H1 (cell line): ENCODE data around the gene ADAMTS3. TPM values are rescaled to one million over a fixed set of nuclear protein-coding genes. Genes with fewer than 3 reads are reported as not detected.

Experiments
- CTCF ChIA-PET: fragments of 300-600 bp; sonication (Branson Sonifier 250); formaldehyde crosslinking; loops from one replicate; lab custom pipeline; 2021; ENCODE audit not compliant: partially characterized antibody; lab: Charles Lee
- POLR2A ChIA-PET: fragments of 300-600 bp; sonication (Branson Sonifier 250); formaldehyde crosslinking; loops from one replicate; lab custom pipeline; 2021; ENCODE audit warnings: inconsistent platforms; ENCODE audit not compliant: partially characterized antibody; lab: Charles Lee
- DNase-seq, 2 experiments: peaks; one replicate each; pipeline versions ENCODE4 v3.0.0 to v3.0.0-alpha.2; 2010 to 2022; ENCODE audit warnings: low spot score in 2 of 2, low read depth in 1 of 2, mixed read lengths in 1 of 2
- FAIRE-seq: peaks from 2 replicates; lab custom pipeline; 2011; peaks lifted over from hg19 to GRCh38; lab: Jason Lieb, UNC
- H2AFZ ChIP-seq: 2 replicates; pipeline ENCODE4 v1.8.1; 2012; ENCODE audit warnings: low read length, inconsistent platforms
- H2AK5ac ChIP-seq: 2 replicates; pipeline ENCODE4 v1.6.1; 2013; ENCODE audit warnings: low read depth, low read length
- H2BK120ac ChIP-seq: replicated peaks from 2 replicates; pipeline ENCODE3; 2013; ENCODE audit warnings: low read depth, low read length, inconsistent platforms
- H2BK12ac ChIP-seq: 2 replicates; pipeline ENCODE4 v1.6.1; 2013; ENCODE audit warnings: low read depth, low read length
- H2BK15ac ChIP-seq: 2 replicates; pipeline ENCODE4 v1.6.1; 2013; ENCODE audit warnings: low read length
- H2BK20ac ChIP-seq: 2 replicates; pipeline ENCODE4 v1.6.1; 2013; ENCODE audit warnings: low read length
- H2BK5ac ChIP-seq: 2 replicates; pipeline ENCODE4 v1.6.1; 2013; ENCODE audit warnings: low read depth, low read length
- H3K14ac ChIP-seq: 2 replicates; pipeline ENCODE4 v1.6.1; 2013; ENCODE audit warnings: inconsistent platforms; ENCODE audit not compliant: insufficient read length
- H3K18ac ChIP-seq: 2 replicates; pipeline ENCODE4 v1.6.1; 2013; ENCODE audit warnings: low read length; ENCODE audit errors: extremely low read depth
- H3K23ac ChIP-seq: 2 replicates; pipeline ENCODE4 v1.6.1; 2013; ENCODE audit warnings: inconsistent platforms; ENCODE audit not compliant: insufficient read length
- H3K23me2 ChIP-seq: 2 replicates; pipeline ENCODE4 v1.6.1; 2013; ENCODE audit warnings: low read depth, low read length
- H3K27ac ChIP-seq: 2 replicates; pipeline ENCODE4 v1.6.1; 2011; ENCODE audit warnings: low read depth, low read length, inconsistent platforms
- H3K27me3 ChIP-seq, 4 experiments: replicated peaks in 1 of 4; 1 replicate in 1 of 4; 2 replicates in 3 of 4; pipeline versions ENCODE4 v1.6.1 to v1.8.1; 2011 to 2013; ENCODE audit warnings: low read length in 3 of 4, mild to moderate bottlenecking in 3 of 4, inconsistent platforms in 2 of 4, mixed read lengths in 2 of 4, moderate library complexity in 1 of 4; ENCODE audit not compliant: control insufficient read depth in 3 of 4, insufficient read depth in 3 of 4; ENCODE audit errors: extremely low read depth in 1 of 4
- H3K36me3 ChIP-seq, 4 experiments: 2 replicates each; pipeline versions ENCODE4 v1.6.1 to v1.8.1; 2011 to 2013; ENCODE audit warnings: mild to moderate bottlenecking in 4 of 4, low read length in 3 of 4, moderate library complexity in 2 of 4, control low read depth in 1 of 4, inconsistent platforms in 1 of 4; ENCODE audit not compliant: insufficient read depth in 4 of 4, control insufficient read depth in 2 of 4
- H3K4ac ChIP-seq: replicated peaks from 2 replicates; pipeline ENCODE3; 2013; ENCODE audit warnings: low read length, low read depth, mixed read lengths, inconsistent platforms; ENCODE audit not compliant: insufficient read length
- H3K4me1 ChIP-seq, 4 experiments: replicated peaks in 1 of 4; 1 replicate in 1 of 4; 2 replicates in 3 of 4; pipeline versions ENCODE4 v1.6.1 to v1.8.1; 2011 to 2013; ENCODE audit warnings: low read length in 3 of 4, inconsistent platforms in 2 of 4, mixed read lengths in 1 of 4; ENCODE audit not compliant: insufficient read depth in 4 of 4, control insufficient read depth in 3 of 4
- H3K4me2 ChIP-seq, 2 experiments: 2 replicates each; pipeline versions ENCODE4 v1.6.1 to v1.8.1; 2011 to 2013; ENCODE audit warnings: low read depth in 2 of 2, low read length in 2 of 2, control low read depth in 1 of 2, inconsistent platforms in 1 of 2, mild to moderate bottlenecking in 1 of 2; ENCODE audit not compliant: insufficient read depth in 1 of 2
- H3K4me3 ChIP-seq, 4 experiments: fragments of 200-600, 300-600 bp in 1 of 4; sonication (generic), shearing (Covaris generic), sonication (Bioruptor Twin) in 1 of 4; 2 replicates each; pipeline versions ENCODE4 v1.5.1 to v1.8.1; 2011 to 2016; ENCODE audit warnings: low read length in 4 of 4, low read depth in 3 of 4, control low read depth in 2 of 4, inconsistent platforms in 2 of 4, mild to moderate bottlenecking in 2 of 4, mixed read lengths in 1 of 4, moderate library complexity in 1 of 4; ENCODE audit not compliant: insufficient read depth in 2 of 4; ENCODE audit errors: extremely low read depth in 1 of 4
- H3K56ac ChIP-seq: replicated peaks from 2 replicates; pipeline ENCODE3; 2013; ENCODE audit warnings: low read depth, mild to moderate bottlenecking, mixed read lengths, low read length, inconsistent platforms; ENCODE audit not compliant: insufficient read length
- H3K79me1 ChIP-seq: 2 replicates; pipeline ENCODE4 v1.6.1; 2013; ENCODE audit warnings: low read depth, low read length, control low read depth
- H3K79me2 ChIP-seq, 2 experiments: 2 replicates each; pipeline versions ENCODE4 v1.6.1 to v1.8.1; 2012 to 2013; ENCODE audit warnings: low read length in 2 of 2, mild to moderate bottlenecking in 2 of 2, inconsistent platforms in 1 of 2; ENCODE audit not compliant: insufficient read depth in 2 of 2, control insufficient read depth in 1 of 2
- H3K9ac ChIP-seq, 4 experiments: replicated peaks in 1 of 4; 1 replicate in 1 of 4; 2 replicates in 3 of 4; pipeline versions ENCODE4 v1.6.1 to v1.8.1; 2011 to 2013; ENCODE audit warnings: low read depth in 3 of 4, low read length in 3 of 4, control low read depth in 2 of 4, mild to moderate bottlenecking in 2 of 4, moderate library complexity in 2 of 4, inconsistent platforms in 1 of 4; ENCODE audit errors: extremely low read depth in 1 of 4
- H3K9me3 ChIP-seq, 2 experiments: 2 replicates each; pipeline versions ENCODE4 v1.6.1 to v1.8.1; 2012 to 2013; ENCODE audit warnings: mild to moderate bottlenecking in 2 of 2, moderate library complexity in 2 of 2, control low read depth in 1 of 2, inconsistent platforms in 1 of 2, low read depth in 1 of 2, low read length in 1 of 2, mixed read lengths in 1 of 2; ENCODE audit not compliant: insufficient read depth in 2 of 2
- H4K20me1 ChIP-seq, 2 experiments: replicated peaks in 1 of 2; 2 replicates each; pipeline versions ENCODE3 to v1.8.1; 2011 to 2013; ENCODE audit warnings: inconsistent platforms in 2 of 2, low read length in 2 of 2, mild to moderate bottlenecking in 1 of 2; ENCODE audit not compliant: insufficient read depth in 2 of 2, control insufficient read depth in 1 of 2
- H4K5ac ChIP-seq: 2 replicates; pipeline ENCODE4 v1.6.1; 2013; ENCODE audit warnings: low read length, low read depth, mixed read lengths, inconsistent platforms; ENCODE audit not compliant: insufficient read length
- H4K8ac ChIP-seq: 2 replicates; pipeline ENCODE4 v1.8.0; 2013; ENCODE audit warnings: mild to moderate bottlenecking, moderate library complexity, low read length, inconsistent platforms; ENCODE audit not compliant: insufficient read depth; ENCODE audit errors: extremely low read depth
- H4K91ac ChIP-seq: replicated peaks from 2 replicates; pipeline ENCODE3; 2013; ENCODE audit warnings: low read length, mixed read lengths, inconsistent platforms; ENCODE audit not compliant: insufficient read length
- POU5F1 ChIP-seq: IDR thresholded peaks from 2 replicates; pipeline ENCODE4 v1.6.1; 2011; ENCODE audit warnings: low read depth, mild to moderate bottlenecking, low read length, moderate library complexity
- RAD21 ChIP-seq, 2 experiments: IDR thresholded peaks in 1 of 2; conservative IDR thresholded peaks in 1 of 2; 2 replicates each; pipeline ENCODE4 v1.6.1; 2011; ENCODE audit warnings: low read depth in 2 of 2, low read length in 2 of 2, improper control_type of control experiment in 1 of 2, inconsistent platforms in 1 of 2, mild to moderate bottlenecking in 1 of 2, moderate library complexity in 1 of 2
- SP2 ChIP-seq: IDR thresholded peaks from 2 replicates; pipeline ENCODE4 v1.6.1; 2012; ENCODE audit warnings: mild to moderate bottlenecking, low read length, inconsistent platforms
- TAF7 ChIP-seq: optimal IDR thresholded peaks from 2 replicates; pipeline ENCODE3; 2011; ENCODE audit warnings: low read depth, mild to moderate bottlenecking, inconsistent platforms, low read length, moderate library complexity, borderline replicate concordance
- WGBS, 2 experiments: shearing (Covaris generic) in 1 of 2; methylation state at CpG; one replicate each; pipeline versions ENCODE4 v1.1.6 to v1.1.7; 2013 to 2015; ENCODE audit warnings: low lambda C conversion rate in 2 of 2, mixed read lengths in 2 of 2, inconsistent platforms in 1 of 2, low coverage in 1 of 2, missing lambda C conversion rate in 1 of 2; ENCODE audit not compliant: insufficient replicate concordance in 2 of 2, insufficient coverage in 1 of 2, insufficient read length in 1 of 2; ENCODE audit errors: extremely low coverage in 1 of 2, missing lambda C conversion rate in 1 of 2; 5-methylcytosine and 5-hydroxymethylcytosine counted together
- polyA plus RNA-seq, 7 experiments: library from polyadenylated mRNA; depleted of rRNA in 3 of 7; stranded (reverse) in 5 of 7; unstranded in 2 of 7; fragments of >200 nt in 5 of 7; fragments of 200-250 nt in 2 of 7; gene quantifications; 1 replicate in 5 of 7; 2 replicates in 1 of 7; 4 replicates in 1 of 7; pipeline versions ENCODE4 v1.2.1 to v1.2.3, GENCODE V29; 2011 to 2013; ENCODE audit warnings: missing spikeins in 2 of 7, mixed read lengths in 2 of 7
- total RNA-seq: library from RNA; stranded (reverse); fragmentation: NEBNext Ultra II Directional; extraction: Animal tissue kit (Norgen Biotek cat#: 25700); gene quantifications from 2 replicates; pipeline ENCODE4 v1.2.1, GENCODE V29; 2021
- TF ChIP-seq, protein P1 (sequence below): IDR thresholded peaks from 2 replicates; pipeline ENCODE4 v1.6.1; 2012; ENCODE audit warnings: inconsistent platforms

ADAMTS3 gene
- total and polyA plus RNA-seq, 2 of the 8 experiments (the other 6 are each of a cell fraction or from before 2014, with no cell fraction given) = 1.3 to 3.4 TPM

DNA sequence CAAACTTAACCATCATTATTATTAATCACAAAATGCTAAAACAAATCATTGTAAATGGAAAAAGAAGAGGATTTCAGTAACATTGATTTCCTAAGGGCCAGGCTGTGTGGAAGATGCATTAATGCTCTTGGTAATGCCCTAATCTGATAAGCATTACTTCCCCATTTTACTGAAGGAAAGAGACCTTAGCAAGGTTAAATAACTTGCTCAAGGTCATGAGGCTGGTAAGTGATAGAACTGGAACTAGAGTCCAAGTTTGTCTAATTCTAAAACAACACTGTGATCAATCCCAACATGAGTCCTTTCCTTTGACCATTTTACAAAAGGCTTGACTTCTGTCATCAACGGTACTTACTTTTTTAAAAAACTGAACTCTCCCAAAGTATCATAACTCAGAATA, 32.6 kb downstream of the ADAMTS3 start:
- H3K23ac ChIP-seq = no peak overlapping the region
- H2BK120ac ChIP-seq = no peak overlapping the region
- H3K4me3 ChIP-seq = no peak overlapping the region
- no peaks in the 10 kb centered on the region for H3K4me1 ChIP-seq
- no peaks in the 10 kb centered on the region for H3K27me3 ChIP-seq
- DNase-seq (no peak), FAIRE-seq (no peak)
- 75% methylated on average over 1 of the region's 1 CpG; no CpG with 5 or more reads in 1 of the 2 experiments for WGBS, 2 experiments
- H3K56ac ChIP-seq = no peak overlapping the region
- no peaks in the 10 kb centered on the region for H3K79me2 ChIP-seq
- no peak overlapping the region for H4K5ac ChIP-seq
- TF ChIP-seq TAF7 = no peak
- TF ChIP-seq, protein P1, sequence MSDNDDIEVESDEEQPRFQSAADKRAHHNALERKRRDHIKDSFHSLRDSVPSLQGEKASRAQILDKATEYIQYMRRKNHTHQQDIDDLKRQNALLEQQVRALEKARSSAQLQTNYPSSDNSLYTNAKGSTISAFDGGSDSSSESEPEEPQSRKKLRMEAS = no peak
- TF ChIP-seq POU5F1 = no peak
- TF ChIP-seq RAD21 (IDR thresholded peaks at IDR 0.05 in 1 of 2, conservative IDR thresholded peaks at IDR 0.05 in 1 of 2; ENCODE audit: low read depth in 2 of 2, low read length in 2 of 2) = no peak
- no peak for TF ChIP-seq SP2
- H3K9ac ChIP-seq = no peak overlapping the region
- POLR2A ChIA-PET = no interaction called here
- peaks cover 0 to 8% of the 10 kb centered on the region in 2 experiments; a peak in 2 of 4 replicates for H3K9me3 ChIP-seq
- H2BK12ac ChIP-seq = no peak overlapping the region
- H3K36me3 ChIP-seq = no peaks in the 10 kb centered on the region
- H2BK20ac ChIP-seq = no peak overlapping the region
- no peaks in the 10 kb centered on the region for H3K79me1 ChIP-seq
- no peak overlapping the region for H2BK5ac ChIP-seq
- no peak overlapping the region for H2BK15ac ChIP-seq
- H4K8ac ChIP-seq = no peak overlapping the region
- H4K20me1 ChIP-seq = no peaks in the 10 kb centered on the region
- no peak overlapping the region for H3K4ac ChIP-seq
- H2AK5ac ChIP-seq = no peak overlapping the region
- no peaks in the 10 kb centered on the region for H3K23me2 ChIP-seq
- CTCF ChIA-PET = no interaction called here
- H3K14ac ChIP-seq = no peak overlapping the region
- no peak overlapping the region for H3K4me2 ChIP-seq
- no peak overlapping the region for H2AFZ ChIP-seq
- no peak overlapping the region for H3K27ac ChIP-seq
- H4K91ac ChIP-seq = no peak overlapping the region
- H3K18ac ChIP-seq = no peak overlapping the region
